Brain microvascular endothelial cell (primary cell): ENCODE results near the gene CAPN8.
A peak's percentile ranks its signal among the peaks of the same experiment; 100 is the strongest.

Experiments
- DNase-seq: peaks from one replicate; pipeline ENCODE4 v3.0.0-alpha.2; 2020
- H3K27ac ChIP-seq: fragments of 250-450 bp; sonication (Bioruptor Pico); 2 replicates; pipeline ENCODE4 v1.5.1; 2020; ENCODE audit warnings: mild to moderate bottlenecking, moderate library complexity
- H3K27me3 ChIP-seq: fragments of 250-450 bp; sonication (Bioruptor Pico); replicated peaks from 2 replicates; pipeline ENCODE4 v1.5.1; 2020; ENCODE audit warnings: mild to moderate bottlenecking
- H3K36me3 ChIP-seq: fragments of 250-450 bp; sonication (Bioruptor Pico); replicated peaks from 2 replicates; pipeline ENCODE4 v1.5.1; 2020; ENCODE audit warnings: mild to moderate bottlenecking
- H3K4me3 ChIP-seq: 2 replicates; pipeline ENCODE4 v1.5.1; 2011; ENCODE audit warnings: low read depth, mild to moderate bottlenecking, control low read depth, low read length, moderate library complexity
- CTCF ChIP-seq: IDR thresholded peaks from 2 replicates; pipeline ENCODE4 v1.5.1; 2011; ENCODE audit warnings: low read depth, mild to moderate bottlenecking, moderate library complexity, low read length, control low read depth, inconsistent platforms; ENCODE audit errors: missing control alignments
- in situ Hi-C: cut with HindIII; loops from 2 replicates; pipeline ENCODE4 v1.10.0; 2017; ENCODE audit warnings: low sequenced_read_pairs, low pct_ligation_motif_present

The CAPN8 gene

GRCh38 chr1:223665592-223666312 is at the start of gene CAPN8:
Gene CAPN8, minus strand, starts transcription at chr1:223665701. Its CDS starts 55 bp downstream, at chr1:223665646.
- Histone ChIP-seq H3K4me3 (no peak within 1 kb of the TSS), H3K36me3 (no peaks in the 10 kb centered on the region), H3K27ac (no peak within 1 kb of the TSS), H3K27me3 (no peaks in the 10 kb centered on the region)
- no peak for TF ChIP-seq CTCF
- no peak for DNase-seq
- in situ Hi-C loops, result no loop called here

GRCh38 chr1:223714849-223715603 is 49.5 kb upstream of the CAPN8 start:
- H3K27ac ChIP-seq, result peak overlapping the region; percentile 95
- DNase-seq, result peak; percentile 89

GRCh38 chr1:223714421-223714724 is 48.9 kb upstream of the CAPN8 start:
- in situ Hi-C loops, result no loop called here
- no peak for TF ChIP-seq CTCF
- Histone ChIP-seq H3K36me3 (peaks cover 55% of the 10 kb centered on the region), H3K4me3 (peak overlapping the region; percentile 97), H3K27ac (peak overlapping the region; percentile 95), H3K27me3 (no peaks in the 10 kb centered on the region)
- no peak for DNase-seq

More at GRCh38 chr1:223714849-223715603, 49.5 kb upstream of the CAPN8 start:
- Histone ChIP-seq H3K4me3 (peak overlapping the region; percentile 97), H3K27me3 (no peaks in the 10 kb centered on the region), H3K36me3 (peaks cover 62% of the 10 kb centered on the region)
- in situ Hi-C loops, result no loop called here
- TF ChIP-seq CTCF, result peak; percentile 8

GRCh38 chr1:223713546-223714420 is 48.3 kb upstream of the CAPN8 start:
- no peaks in the 10 kb centered on the region for H3K27me3 ChIP-seq
- in situ Hi-C loops, result no loop called here
- peaks cover 49% of the 10 kb centered on the region for H3K36me3 ChIP-seq
- peak overlapping the region; percentile 97 for H3K4me3 ChIP-seq
- TF ChIP-seq CTCF, result no peak
- H3K27ac ChIP-seq, result peak overlapping the region; percentile 95
- no peak for DNase-seq

GRCh38 chr1:223712850-223713474 is 47.5 kb upstream of the CAPN8 start:
- no peak for DNase-seq
- peak; percentile 1 for TF ChIP-seq CTCF
- H3K36me3 ChIP-seq, result peaks cover 41% of the 10 kb centered on the region
- peak overlapping the region; percentile 97 for H3K4me3 ChIP-seq
- no peaks in the 10 kb centered on the region for H3K27me3 ChIP-seq
- in situ Hi-C loops, result no loop called here
- H3K27ac ChIP-seq, result peak overlapping the region; percentile 95
